ENCODE data around the gene ZYG11B. TPM values are rescaled to one million over a fixed set of nuclear protein-coding genes. Genes with fewer than 3 reads are reported as not detected.

The ZYG11B gene
- total RNA-seq, 1 donor from 2014 or later: 38.3 TPM

DNA sequence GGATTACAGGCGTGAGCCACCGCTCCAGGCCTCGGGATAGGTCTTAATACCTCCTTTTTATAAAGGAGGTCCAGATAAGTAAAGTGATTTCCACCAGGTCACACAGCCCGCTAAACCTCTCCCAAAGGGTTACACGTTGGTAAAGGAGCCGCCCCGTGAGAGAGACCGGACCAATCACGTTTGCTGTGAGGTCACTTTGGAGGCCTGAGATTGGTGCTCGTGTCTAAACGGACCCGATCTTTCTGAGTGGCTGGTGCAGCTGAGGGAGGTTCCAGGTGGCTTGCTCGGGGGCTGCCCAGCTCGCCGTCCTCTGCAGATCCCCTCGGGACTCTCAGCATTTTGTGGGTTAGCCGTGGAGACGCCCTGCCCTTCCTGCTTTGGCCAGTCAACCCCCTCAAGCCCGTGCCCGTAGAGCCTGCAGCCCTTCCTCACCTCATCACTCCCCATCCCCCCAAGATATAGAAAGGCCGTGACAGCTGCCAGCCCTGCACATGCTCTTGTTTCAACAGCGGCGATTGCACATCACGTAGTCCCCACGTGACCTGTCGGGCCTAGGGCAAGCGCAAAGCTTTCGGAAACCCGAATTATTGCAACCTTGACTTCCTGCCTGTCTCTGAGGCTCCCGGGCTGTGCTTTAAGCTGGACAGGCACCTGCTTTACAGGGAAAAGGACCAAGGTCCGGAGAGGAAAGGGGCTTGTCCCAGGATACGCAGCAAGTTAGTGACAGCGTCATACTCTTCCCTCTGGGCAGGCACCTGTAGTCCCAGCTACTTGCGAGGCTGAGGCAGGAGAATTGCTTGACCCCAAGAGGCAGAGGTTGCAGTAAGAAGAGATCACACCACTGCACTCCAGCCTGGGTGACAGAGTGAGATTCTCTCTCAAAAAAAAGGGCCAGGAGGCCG lies 23.1 kb upstream of the ZYG11B start:
- TF ChIP-seq, protein P1, sequence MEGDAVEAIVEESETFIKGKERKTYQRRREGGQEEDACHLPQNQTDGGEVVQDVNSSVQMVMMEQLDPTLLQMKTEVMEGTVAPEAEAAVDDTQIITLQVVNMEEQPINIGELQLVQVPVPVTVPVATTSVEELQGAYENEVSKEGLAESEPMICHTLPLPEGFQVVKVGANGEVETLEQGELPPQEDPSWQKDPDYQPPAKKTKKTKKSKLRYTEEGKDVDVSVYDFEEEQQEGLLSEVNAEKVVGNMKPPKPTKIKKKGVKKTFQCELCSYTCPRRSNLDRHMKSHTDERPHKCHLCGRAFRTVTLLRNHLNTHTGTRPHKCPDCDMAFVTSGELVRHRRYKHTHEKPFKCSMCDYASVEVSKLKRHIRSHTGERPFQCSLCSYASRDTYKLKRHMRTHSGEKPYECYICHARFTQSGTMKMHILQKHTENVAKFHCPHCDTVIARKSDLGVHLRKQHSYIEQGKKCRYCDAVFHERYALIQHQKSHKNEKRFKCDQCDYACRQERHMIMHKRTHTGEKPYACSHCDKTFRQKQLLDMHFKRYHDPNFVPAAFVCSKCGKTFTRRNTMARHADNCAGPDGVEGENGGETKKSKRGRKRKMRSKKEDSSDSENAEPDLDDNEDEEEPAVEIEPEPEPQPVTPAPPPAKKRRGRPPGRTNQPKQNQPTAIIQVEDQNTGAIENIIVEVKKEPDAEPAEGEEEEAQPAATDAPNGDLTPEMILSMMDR (IDR thresholded peaks at IDR 0.05): no peak
- H3K27ac Mint-ChIP-seq (ENCODE audit: unreplicated experiment): peak overlapping the region; percentile 95
- H3K4me1 Mint-ChIP-seq (ENCODE audit: low read depth): peaks cover 24% of the 10 kb centered on the region
- DNase-seq (ENCODE audit: low spot score): peak; percentile 93
- H3K4me3 Mint-ChIP-seq (ENCODE audit: unreplicated experiment): peak overlapping the region; percentile 95
- no peaks in the 10 kb centered on the region for H3K36me3 Mint-ChIP-seq (ENCODE audit: low read depth)
- H3K27me3 Mint-ChIP-seq (ENCODE audit: low read depth): no peaks in the 10 kb centered on the region
- peaks cover under 1% of the 10 kb centered on the region for H3K9me3 Mint-ChIP-seq (ENCODE audit: low read depth)

DNA sequence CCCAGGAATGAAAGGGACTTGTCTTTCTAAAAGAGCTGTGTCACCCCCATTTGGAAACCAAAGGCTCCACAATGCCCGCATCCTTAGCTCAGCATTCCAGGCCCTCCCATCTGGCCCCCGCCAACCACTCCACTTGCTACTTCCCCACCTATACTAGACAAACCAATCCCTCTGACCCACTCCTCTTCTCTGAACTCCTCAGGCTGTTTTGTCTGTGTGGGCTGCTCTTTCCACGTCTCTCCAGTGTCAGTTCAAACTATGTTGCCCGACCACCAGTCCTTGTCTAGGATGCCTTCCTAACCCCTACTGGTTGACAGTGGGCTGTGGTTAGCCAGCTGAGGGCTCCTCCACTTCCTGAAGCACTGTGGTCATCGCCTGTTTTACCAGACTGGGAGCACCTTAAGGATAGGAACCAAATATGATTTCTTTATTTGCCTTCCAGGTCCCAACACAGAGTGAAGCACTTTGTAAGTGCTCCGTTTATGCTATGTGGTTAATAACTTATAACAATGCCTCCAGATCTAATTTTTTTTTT lies 20.1 kb upstream of the ZYG11B start:
- H3K36me3 Mint-ChIP-seq (ENCODE audit: low read depth): no peaks in the 10 kb centered on the region
- H3K4me3 Mint-ChIP-seq (ENCODE audit: unreplicated experiment): no peak overlapping the region
- no peak for DNase-seq (ENCODE audit: low spot score)
- H3K9me3 Mint-ChIP-seq (ENCODE audit: low read depth): peaks cover 2% of the 10 kb centered on the region
- no peaks in the 10 kb centered on the region for H3K27me3 Mint-ChIP-seq (ENCODE audit: low read depth)
- H3K27ac Mint-ChIP-seq (ENCODE audit: unreplicated experiment): no peak overlapping the region
- TF ChIP-seq, protein P1 (IDR thresholded peaks at IDR 0.05): no peak
- H3K4me1 Mint-ChIP-seq (ENCODE audit: low read depth): peaks cover 14% of the 10 kb centered on the region

DNA sequence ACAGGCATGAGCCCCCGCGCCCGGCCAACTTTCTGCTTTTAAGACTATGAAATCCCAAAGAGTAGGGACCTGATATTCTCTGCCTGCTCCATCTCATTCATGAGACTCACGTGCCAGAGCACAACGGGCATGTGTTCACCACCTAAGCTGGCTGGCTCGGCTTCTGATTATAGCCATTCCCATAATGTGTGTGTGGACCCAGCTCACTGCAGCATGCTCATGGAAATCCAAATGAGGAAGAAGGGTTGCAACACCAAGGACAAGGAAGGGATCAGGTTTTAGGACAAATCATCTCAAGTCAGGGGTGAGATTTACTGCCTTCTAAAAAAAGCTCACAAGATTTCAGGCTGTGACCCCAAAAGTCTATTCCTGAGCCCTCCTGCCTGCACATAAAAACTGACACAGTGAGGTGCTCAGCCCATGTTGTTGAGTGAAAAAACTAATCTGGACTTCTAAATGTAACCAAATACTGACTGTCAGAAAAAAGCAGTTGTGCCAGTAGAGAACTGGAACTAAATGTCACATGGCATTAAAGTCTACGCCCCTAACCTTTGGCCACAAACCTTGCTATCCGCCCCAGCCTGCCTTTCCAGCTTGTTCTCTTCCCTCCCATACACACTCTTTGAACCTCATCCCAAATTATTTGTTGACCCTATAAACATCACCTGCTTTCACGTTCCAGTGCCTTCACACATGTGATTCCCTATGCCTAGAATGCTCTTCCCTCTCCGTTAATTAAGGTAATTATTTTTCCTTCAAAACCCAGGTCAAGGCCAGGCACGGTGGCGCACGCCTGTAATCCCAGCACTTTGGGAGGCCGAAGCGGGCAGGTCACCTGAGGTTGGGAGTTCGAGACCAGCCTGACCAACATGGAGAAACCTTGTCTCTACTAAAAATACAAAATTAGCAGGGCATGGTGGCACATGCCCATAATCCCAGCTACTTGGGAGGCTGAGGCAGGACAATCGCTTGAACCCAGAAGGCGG lies 19.0 kb upstream of the ZYG11B start:
- H3K27me3 Mint-ChIP-seq (ENCODE audit: low read depth): no peaks in the 10 kb centered on the region
- no peak for DNase-seq (ENCODE audit: low spot score)
- H3K4me1 Mint-ChIP-seq (ENCODE audit: low read depth): peaks cover 14% of the 10 kb centered on the region
- no peak overlapping the region for H3K4me3 Mint-ChIP-seq (ENCODE audit: unreplicated experiment)
- no peak overlapping the region for H3K27ac Mint-ChIP-seq (ENCODE audit: unreplicated experiment)
- peaks cover 2% of the 10 kb centered on the region for H3K9me3 Mint-ChIP-seq (ENCODE audit: low read depth)
- TF ChIP-seq, protein P1 (IDR thresholded peaks at IDR 0.05): no peak
- no peaks in the 10 kb centered on the region for H3K36me3 Mint-ChIP-seq (ENCODE audit: low read depth)

DNA sequence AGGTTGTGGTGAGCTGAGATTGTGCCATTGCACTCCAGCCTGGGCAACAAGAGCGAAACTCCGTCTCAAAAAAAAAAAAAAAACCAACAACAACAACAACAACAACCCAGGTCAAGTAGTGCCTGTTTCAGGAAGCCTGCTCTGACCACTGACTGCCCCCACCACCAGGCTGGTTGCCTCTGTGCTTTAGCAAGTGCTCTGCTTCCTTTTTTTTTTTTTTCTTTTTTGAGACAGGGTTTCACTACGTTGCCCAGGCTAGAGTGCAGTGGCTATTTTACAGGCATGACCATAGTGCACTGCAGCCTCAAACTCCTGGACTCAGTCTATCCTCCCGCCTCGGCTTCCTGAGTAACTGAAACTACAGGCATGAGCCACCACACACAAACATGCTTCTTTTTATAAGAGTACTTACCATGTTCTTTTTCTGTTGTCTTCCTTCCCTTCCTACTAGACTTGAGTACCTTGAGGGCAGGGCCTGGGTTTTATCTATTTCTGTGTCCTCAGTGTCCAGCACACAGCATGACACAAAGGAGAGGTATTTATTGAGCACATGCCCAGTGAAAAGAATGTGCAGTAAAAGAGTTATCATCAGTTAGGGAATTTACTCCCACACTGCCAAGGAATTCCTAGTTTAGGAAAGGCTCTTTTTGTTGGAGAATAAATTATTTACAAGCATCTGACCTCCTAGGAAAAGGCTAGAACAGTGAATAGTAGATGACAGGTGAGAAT lies 18.2 kb upstream of the ZYG11B start:
- no peak for DNase-seq (ENCODE audit: low spot score)
- Mint-ChIP-seq H3K4me1 (ENCODE audit: low read depth) (peaks cover 9% of the 10 kb centered on the region), H3K36me3 (ENCODE audit: low read depth) (no peaks in the 10 kb centered on the region), H3K27me3 (ENCODE audit: low read depth) (no peaks in the 10 kb centered on the region), H3K9me3 (ENCODE audit: low read depth) (peaks cover 2% of the 10 kb centered on the region), H3K4me3 (ENCODE audit: unreplicated experiment) (no peak overlapping the region), H3K27ac (ENCODE audit: unreplicated experiment) (no peak overlapping the region)
- TF ChIP-seq, protein P1 (IDR thresholded peaks at IDR 0.05): no peak
